ENCODE results near the gene ANKRD13C.

ANKRD13C gene

DNA sequence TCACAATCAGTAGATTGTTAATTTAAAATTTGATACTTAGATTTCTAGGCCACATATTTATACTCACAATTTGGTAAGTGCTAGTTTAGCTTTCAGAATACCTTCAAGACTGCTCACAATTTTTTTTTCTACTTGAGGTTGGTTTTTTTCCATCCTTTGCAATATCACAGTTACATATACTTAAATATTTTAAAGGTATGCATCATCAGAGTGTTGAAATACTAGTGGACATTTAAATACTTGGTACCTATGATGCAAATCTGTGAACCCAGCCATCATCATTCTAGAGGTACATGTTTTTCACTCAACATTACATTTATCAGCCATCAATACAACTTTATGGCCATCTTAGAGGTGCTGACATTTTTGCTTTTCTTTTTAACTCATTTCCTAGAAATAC is 143.0 kb downstream of the ANKRD13C start:
- no peak for DNase-seq

DNA sequence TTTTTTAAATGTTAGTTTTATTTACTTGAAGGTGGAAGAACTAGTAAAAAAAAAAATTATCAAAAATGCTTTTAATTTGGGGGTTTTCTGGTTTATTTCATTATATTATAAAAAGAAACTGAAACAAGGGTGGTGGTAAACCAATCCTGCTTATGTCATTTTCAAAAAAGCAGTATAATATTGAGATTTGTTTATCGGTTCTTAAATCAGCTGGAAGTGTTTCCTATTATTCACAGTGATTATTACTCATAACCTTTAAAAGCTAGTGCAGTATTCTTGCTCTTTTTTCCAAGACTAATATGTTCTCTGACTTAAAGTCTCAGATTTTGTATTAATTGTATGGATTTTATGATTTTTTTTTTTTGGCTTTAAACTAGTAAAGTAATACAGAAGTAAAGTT is 143.7 kb downstream of the ANKRD13C start:
- DNase-seq = no peak
